Fibroblast of lung (primary cell): ENCODE data around the gene PCDH9.

Experiments
- CTCF ChIP-seq, 2 donors: IDR thresholded peaks in 1 of 2; conservative IDR thresholded peaks in 1 of 2; 1 replicate in 1 of 2; 2 replicates in 1 of 2; pipeline ENCODE4 v1.5.1; 2011 to 2012; ENCODE audit warnings: low read length in 2 of 2, control low read depth in 1 of 2, inconsistent platforms in 1 of 2, low read depth in 1 of 2, mild to moderate bottlenecking in 1 of 2
- EZH2 ChIP-seq: IDR thresholded peaks from 2 replicates; pipeline ENCODE4 v1.5.1; 2012; ENCODE audit warnings: low read length, control low read depth, mild to moderate bottlenecking; ENCODE audit errors: missing control alignments

GRCh38 chr13:66778461-66778860, 451.7 kb downstream of the PCDH9 start:
- TF ChIP-seq CTCF (conservative IDR thresholded peaks at IDR 0.05 in 1 of 2, IDR thresholded peaks at IDR 0.05 in 1 of 2; ENCODE audit: low read depth in 1 of 2, low read length in 2 of 2): no peak
- TF ChIP-seq EZH2: no peak
